Adrenal gland (tissue), 5 donors: ENCODE results near the gene C2orf42.

Source experiments
- POLR2A ChIP-seq, 2 donors: fragments of 450-650 bp; IDR thresholded peaks; one replicate each; pipeline ENCODE4 v1.6.1; 2017; ENCODE audit warnings: antibody characterized with exemption in 2 of 2, mild to moderate bottlenecking in 2 of 2, moderate library complexity in 1 of 2
- TF ChIP-seq, protein P1 (sequence below), 6 experiments: fragments of 450-650 bp in 4 of 6; fragments of 200-600 bp in 2 of 6; sonication (generic) in 1 of 6; IDR thresholded peaks; 1 replicate in 5 of 6; 2 replicates in 1 of 6; pipeline versions ENCODE4 v1.5.1 to v1.8.0; 2016 to 2021; ENCODE audit warnings: antibody characterized with exemption in 6 of 6, mild to moderate bottlenecking in 2 of 6, moderate library complexity in 1 of 6
- donor health status: DM: no; HTN: no; CAD: no.

DNA sequence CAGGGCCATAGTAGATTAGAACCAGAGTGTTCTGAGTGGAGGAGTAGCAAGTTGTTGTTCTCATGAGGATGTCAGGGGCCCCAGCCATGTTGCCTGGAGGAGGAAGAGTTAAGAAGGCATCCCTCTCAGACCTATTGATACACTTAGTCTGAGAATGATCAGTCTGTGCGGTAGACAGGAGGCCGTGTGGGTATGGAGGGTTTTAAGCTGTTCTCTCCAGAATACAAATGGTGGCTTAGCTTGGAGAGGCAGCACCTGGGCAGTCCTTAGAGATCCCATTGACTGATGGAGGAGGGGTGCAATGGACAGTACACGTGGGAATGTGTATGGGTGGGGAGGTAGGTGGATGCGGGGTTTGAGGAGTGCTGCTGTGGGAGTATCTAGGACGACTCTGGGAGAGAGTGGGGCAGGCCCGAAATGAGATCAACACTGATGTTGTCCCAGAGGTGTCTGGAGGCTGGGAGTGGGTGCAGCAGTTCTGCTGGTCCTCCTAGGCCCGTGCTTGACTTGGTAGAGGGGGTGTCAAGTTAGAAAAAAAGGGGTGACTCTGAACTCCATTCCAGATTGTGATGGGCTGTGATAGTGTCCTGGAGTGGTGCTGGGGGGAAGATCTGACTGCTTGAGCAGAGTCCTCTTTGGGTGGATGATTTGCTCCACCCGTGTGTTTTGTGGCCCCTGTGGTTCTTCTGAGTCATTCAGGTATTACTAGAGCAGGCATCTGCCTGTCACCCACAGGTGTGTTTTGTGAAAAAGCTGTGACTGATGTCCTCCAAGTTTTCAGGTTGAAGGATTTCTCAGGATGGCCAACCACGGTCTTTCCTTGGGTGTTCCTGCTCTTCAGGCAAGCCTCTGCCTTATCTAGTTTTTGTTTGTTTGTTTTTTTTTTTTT is 44.7 kb downstream of the C2orf42 start:
- TF ChIP-seq POLR2A (IDR thresholded peaks at IDR 0.05): no peak
- TF ChIP-seq, protein P1, sequence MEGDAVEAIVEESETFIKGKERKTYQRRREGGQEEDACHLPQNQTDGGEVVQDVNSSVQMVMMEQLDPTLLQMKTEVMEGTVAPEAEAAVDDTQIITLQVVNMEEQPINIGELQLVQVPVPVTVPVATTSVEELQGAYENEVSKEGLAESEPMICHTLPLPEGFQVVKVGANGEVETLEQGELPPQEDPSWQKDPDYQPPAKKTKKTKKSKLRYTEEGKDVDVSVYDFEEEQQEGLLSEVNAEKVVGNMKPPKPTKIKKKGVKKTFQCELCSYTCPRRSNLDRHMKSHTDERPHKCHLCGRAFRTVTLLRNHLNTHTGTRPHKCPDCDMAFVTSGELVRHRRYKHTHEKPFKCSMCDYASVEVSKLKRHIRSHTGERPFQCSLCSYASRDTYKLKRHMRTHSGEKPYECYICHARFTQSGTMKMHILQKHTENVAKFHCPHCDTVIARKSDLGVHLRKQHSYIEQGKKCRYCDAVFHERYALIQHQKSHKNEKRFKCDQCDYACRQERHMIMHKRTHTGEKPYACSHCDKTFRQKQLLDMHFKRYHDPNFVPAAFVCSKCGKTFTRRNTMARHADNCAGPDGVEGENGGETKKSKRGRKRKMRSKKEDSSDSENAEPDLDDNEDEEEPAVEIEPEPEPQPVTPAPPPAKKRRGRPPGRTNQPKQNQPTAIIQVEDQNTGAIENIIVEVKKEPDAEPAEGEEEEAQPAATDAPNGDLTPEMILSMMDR (IDR thresholded peaks at IDR 0.05): no peak
